NCI-H2029 (cell line): Measurements from ENCODE around the gene SERPINA3.

Experiments used
- DNase-seq: peaks from one replicate; lab custom pipeline; 2025; lab: John Stamatoyannopoulos, UW

Gene SERPINA3

GRCh38 chr14:94655169-94655710 lies 43.0 kb downstream of the SERPINA3 start:
- no peak for DNase-seq

DNA sequence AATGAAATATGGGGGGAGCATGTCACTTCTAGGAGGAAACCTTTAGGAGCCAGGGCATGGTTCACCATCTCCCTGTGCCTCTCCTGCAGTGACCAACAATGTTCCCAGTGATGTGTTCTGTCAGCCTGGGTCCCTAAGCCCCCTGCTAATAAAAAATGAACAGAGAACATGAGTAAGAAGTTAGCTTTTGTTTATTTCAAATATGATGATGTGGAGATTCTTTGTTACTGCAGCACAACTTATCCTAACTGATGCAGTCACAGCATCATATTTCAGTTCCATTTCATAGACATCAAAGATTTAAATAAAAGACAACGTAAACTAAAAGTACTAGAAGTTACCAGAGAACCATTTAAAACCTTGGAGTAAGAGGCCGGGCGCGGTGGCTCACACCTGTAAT lies 43.9 kb downstream of the SERPINA3 start:
- no peak for DNase-seq

- no peak for DNase-seq
Observed at GRCh38 chr14:94659256-94659655, 47.1 kb downstream of the SERPINA3 start.

DNA sequence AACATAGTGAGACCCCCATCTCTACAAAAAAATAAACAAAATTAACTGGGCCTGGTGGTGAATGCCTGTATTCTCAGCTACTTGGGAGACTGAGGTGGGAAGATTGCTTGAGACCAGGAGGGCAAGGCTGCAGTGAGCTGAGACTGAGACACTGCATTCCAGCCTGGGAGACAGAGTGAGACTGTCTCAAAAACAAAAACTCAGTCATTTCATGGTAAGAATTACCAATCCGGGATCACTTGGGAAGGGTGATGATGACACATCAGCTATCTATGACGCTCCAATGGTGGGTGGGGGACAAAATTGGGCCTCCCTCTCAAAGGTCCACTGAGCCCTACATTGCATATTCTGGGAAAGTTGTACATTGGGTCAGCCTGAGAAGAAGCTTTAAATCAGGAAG lies 47.7 kb downstream of the SERPINA3 start:
- DNase-seq = no peak

GRCh38 chr14:94660306-94660946 lies 48.2 kb downstream of the SERPINA3 start:
- DNase-seq = no peak

DNA sequence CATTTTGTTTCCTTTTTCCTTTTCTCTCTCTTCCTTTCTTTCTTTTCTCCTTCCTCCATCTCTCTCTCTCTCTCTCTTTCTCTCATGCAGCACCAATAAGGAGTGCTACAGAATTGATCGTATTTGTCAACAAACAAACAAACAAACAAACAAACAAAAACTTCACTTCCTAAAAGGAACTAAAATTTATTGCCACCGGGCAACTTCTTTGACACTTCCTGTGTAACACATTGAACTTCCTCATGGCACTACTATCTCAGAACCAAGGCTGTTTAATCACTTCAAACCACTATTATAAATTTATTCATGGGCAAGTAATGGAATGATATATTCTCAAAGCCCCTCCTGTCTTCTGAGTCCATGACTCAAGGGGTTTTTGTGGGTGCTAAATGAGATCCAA lies 51.3 kb downstream of the SERPINA3 start:
- no peak for DNase-seq

- DNase-seq = no peak
Observed at GRCh38 chr14:94663965-94664704, 51.9 kb downstream of the SERPINA3 start.

DNA sequence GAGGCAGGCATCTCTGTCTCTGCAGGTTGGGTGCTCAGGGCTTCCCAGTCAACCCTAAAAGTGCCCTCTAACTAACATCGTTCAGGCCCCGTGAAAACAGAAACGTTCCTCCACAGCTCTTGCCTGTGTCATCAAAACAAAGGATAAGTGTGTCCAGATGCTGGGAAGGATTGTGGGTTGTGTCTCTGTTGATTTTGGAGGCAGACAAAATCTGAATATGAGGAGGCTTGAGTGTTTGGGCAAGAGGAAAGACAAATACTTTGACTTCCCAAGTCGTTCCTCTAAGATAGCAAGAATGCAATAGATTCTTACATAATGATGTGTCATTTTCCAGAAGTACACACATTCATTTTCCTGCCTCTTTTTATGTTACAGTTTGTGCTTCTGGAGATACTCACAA lies 52.9 kb downstream of the SERPINA3 start:
- no peak for DNase-seq

DNA sequence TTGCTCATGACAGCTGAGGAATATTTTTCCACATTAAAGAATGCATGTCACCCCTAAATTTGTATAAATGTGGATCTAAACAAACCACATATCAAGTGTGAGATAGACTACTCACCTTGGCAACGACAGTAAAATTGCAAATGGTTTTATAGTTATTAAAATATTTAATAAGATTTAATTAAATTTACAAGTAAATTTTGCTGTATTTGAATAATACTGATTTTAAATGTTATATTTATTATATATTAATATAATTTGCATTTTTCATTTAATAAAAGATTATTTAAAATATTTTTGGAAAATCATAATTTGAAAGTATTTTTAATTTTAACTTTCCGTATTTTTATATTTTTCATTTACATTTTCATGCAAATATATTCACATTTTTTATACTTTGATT lies 53.4 kb downstream of the SERPINA3 start:
- DNase-seq = no peak

GRCh38 chr14:94670692-94671285 lies 58.6 kb downstream of the SERPINA3 start:
- DNase-seq = no peak

DNA sequence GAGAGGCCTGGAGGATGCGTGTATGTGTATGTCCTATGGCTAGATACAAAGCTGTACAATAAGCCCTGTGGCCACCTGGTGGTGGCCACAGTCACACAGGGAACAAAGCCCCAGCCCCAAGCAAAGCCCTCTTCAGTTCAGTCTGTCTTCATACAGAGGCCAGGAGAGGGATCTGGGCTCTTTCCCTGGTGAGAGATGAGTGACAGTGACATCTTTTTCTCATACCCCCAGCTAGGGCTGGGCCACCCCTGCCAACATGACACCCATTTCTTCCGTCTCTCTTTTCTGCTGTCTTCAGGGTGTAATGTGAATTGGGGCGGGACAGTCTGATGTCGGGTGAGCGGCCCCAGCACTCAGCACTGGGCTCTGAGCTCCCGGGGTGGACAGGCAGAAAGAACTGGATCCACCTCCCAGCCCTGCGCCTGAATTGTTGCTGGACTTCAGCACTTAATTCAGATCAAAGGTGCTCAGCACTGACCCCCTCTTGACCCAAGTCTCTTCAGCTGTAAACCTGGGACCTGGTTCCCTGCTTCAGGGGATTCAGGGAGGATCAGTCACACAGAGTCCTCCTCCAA lies 59.8 kb downstream of the SERPINA3 start:
- no peak for DNase-seq

DNA sequence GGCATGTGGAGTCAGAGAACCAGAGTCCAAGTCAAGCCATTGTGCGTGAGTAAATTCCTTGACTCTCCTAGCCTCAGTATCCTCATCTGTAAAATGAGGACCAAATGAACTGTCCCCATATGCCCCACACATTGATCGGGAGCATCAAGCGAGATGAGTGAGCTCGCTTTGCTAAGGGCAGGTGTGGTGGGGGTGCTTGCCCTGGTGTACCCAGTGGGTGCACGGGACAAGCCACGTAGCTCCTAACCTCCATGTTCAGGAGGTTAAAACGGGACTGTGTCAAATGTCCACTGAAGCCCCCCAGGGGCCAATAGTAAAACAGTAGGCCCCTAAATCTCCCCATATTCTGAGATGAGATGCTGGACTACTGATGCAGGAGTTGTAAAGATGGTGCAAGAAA lies 60.9 kb downstream of the SERPINA3 start:
- no peak for DNase-seq
